Fibroblast of lung (primary cell): ENCODE data around the gene GLB1L3. TPM values are rescaled to one million over a fixed set of nuclear protein-coding genes. Genes with fewer than 3 reads are reported as not detected.

Experiments
- DNase-seq, 2 donors: peaks; one replicate each; pipeline versions ENCODE4 v3.0.0 to v3.0.0-alpha.2; 2010; ENCODE audit warnings: low read depth in 2 of 2
- H2AFZ ChIP-seq: 2 replicates; pipeline ENCODE4 v1.5.1; 2012; ENCODE audit warnings: low read length, control low read depth, inconsistent platforms
- H3K27ac ChIP-seq: 2 replicates; pipeline ENCODE4 v1.5.1; 2011; ENCODE audit warnings: low read length, control low read depth; ENCODE audit not compliant: insufficient read depth
- H3K27me3 ChIP-seq: 2 replicates; pipeline ENCODE4 v1.5.1; 2011; ENCODE audit warnings: mild to moderate bottlenecking, low read length; ENCODE audit not compliant: control insufficient read depth, insufficient read depth
- H3K36me3 ChIP-seq: 2 replicates; pipeline ENCODE4 v1.5.1; 2011; ENCODE audit warnings: low read length; ENCODE audit not compliant: control insufficient read depth, insufficient read depth
- H3K4me1 ChIP-seq: 2 replicates; pipeline ENCODE4 v1.5.1; 2011; ENCODE audit warnings: low read length; ENCODE audit not compliant: control insufficient read depth, insufficient read depth; ENCODE audit errors: extremely low read depth
- H3K4me2 ChIP-seq: 2 replicates; pipeline ENCODE4 v1.5.1; 2011; ENCODE audit warnings: low read length, control low read depth; ENCODE audit not compliant: insufficient read depth; ENCODE audit errors: extremely low read depth
- H3K4me3 ChIP-seq, 4 experiments: fragments of 200-600 bp in 1 of 4; sonication (generic) in 1 of 4; replicated peaks in 1 of 4; 2 replicates each; pipeline ENCODE4 v1.5.1; 2011 to 2016; ENCODE audit warnings: low read length in 4 of 4, low read depth in 3 of 4, mild to moderate bottlenecking in 3 of 4, control low read depth in 2 of 4, inconsistent platforms in 1 of 4, mixed read lengths in 1 of 4; ENCODE audit not compliant: insufficient read depth in 1 of 4; ENCODE audit errors: control extremely low read depth in 1 of 4
- H3K79me2 ChIP-seq: 2 replicates; pipeline ENCODE4 v1.5.1; 2012; ENCODE audit warnings: mild to moderate bottlenecking, low read length, inconsistent platforms; ENCODE audit not compliant: control insufficient read depth, insufficient read depth
- H3K9ac ChIP-seq: 2 replicates; pipeline ENCODE4 v1.5.1; 2011; ENCODE audit warnings: mild to moderate bottlenecking, low read length, control low read depth; ENCODE audit not compliant: insufficient read depth
- H3K9me3 ChIP-seq: 2 replicates; pipeline ENCODE4 v1.5.1; 2012; ENCODE audit warnings: low read depth, low read length; ENCODE audit not compliant: control insufficient read depth, insufficient read depth
- H4K20me1 ChIP-seq: 2 replicates; pipeline ENCODE4 v1.5.1; 2011; ENCODE audit warnings: low read length; ENCODE audit not compliant: control insufficient read depth, insufficient read depth; ENCODE audit errors: extremely low read depth
- EZH2 ChIP-seq: IDR thresholded peaks from 2 replicates; pipeline ENCODE4 v1.5.1; 2012; ENCODE audit warnings: low read length, control low read depth, mild to moderate bottlenecking; ENCODE audit errors: missing control alignments
- polyA plus RNA-seq, 2 donors: library from polyadenylated mRNA; depleted of rRNA in 1 of 2; stranded (reverse) in 1 of 2; unstranded in 1 of 2; fragments of >200 nt; gene quantifications; 2 replicates each; pipeline ENCODE4 v1.2.1, GENCODE V29; 2011 to 2012; ENCODE audit warnings: missing spikeins in 1 of 2
- total RNA-seq: library from RNA; depleted of rRNA; stranded (reverse); fragments of >200 nt; gene quantifications from 2 replicates; pipeline ENCODE4 v1.2.1, GENCODE V29; 2014
- TF ChIP-seq, protein P1 (sequence below), 2 donors: IDR thresholded peaks in 1 of 2; conservative IDR thresholded peaks in 1 of 2; 1 replicate in 1 of 2; 2 replicates in 1 of 2; pipeline ENCODE4 v1.5.1; 2011 to 2012; ENCODE audit warnings: low read length in 2 of 2, control low read depth in 1 of 2, inconsistent platforms in 1 of 2, low read depth in 1 of 2, mild to moderate bottlenecking in 1 of 2

GLB1L3 gene
- total and polyA plus RNA-seq, 2 donors (not counting 1 experiment from before 2014, with no cell fraction given): not detected

DNA sequence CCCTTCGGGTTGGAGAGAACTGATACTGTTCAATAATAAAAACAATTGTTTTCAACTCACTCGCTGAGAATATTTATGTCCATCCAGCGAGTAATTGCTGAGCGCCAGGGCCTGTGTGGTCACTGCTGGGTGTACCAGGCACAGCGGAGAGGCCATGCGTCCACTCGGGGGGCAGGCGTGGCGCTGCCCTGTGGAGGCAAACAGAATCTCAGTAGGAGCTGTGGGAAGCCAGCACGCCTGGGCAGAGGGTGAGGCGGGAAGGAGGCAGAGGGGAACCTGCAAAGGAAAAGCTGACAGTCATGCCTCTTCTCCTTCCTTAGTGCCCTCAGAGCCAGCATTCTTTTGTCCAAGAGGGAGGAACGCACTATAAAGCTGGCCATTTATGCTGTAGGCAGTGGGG is 11.4 kb downstream of the GLB1L3 start:
- H4K20me1 ChIP-seq: no peaks in the 10 kb centered on the region
- H3K27ac ChIP-seq: no peak overlapping the region
- no peak overlapping the region for H3K4me3 ChIP-seq
- TF ChIP-seq, protein P1, sequence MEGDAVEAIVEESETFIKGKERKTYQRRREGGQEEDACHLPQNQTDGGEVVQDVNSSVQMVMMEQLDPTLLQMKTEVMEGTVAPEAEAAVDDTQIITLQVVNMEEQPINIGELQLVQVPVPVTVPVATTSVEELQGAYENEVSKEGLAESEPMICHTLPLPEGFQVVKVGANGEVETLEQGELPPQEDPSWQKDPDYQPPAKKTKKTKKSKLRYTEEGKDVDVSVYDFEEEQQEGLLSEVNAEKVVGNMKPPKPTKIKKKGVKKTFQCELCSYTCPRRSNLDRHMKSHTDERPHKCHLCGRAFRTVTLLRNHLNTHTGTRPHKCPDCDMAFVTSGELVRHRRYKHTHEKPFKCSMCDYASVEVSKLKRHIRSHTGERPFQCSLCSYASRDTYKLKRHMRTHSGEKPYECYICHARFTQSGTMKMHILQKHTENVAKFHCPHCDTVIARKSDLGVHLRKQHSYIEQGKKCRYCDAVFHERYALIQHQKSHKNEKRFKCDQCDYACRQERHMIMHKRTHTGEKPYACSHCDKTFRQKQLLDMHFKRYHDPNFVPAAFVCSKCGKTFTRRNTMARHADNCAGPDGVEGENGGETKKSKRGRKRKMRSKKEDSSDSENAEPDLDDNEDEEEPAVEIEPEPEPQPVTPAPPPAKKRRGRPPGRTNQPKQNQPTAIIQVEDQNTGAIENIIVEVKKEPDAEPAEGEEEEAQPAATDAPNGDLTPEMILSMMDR (conservative IDR thresholded peaks at IDR 0.05 in 1 of 2, IDR thresholded peaks at IDR 0.05 in 1 of 2; ENCODE audit: low read depth in 1 of 2, low read length in 2 of 2): no peak
- TF ChIP-seq EZH2: no peak
- no peak for DNase-seq
- no peaks in the 10 kb centered on the region for H3K4me1 ChIP-seq
- H3K27me3 ChIP-seq: no peaks in the 10 kb centered on the region
- H3K79me2 ChIP-seq: no peaks in the 10 kb centered on the region
- H3K9ac ChIP-seq: no peak overlapping the region
- H2AFZ ChIP-seq: no peak overlapping the region
- no peaks in the 10 kb centered on the region for H3K36me3 ChIP-seq
- H3K4me2 ChIP-seq: no peak overlapping the region
- H3K9me3 ChIP-seq: no peaks in the 10 kb centered on the region

DNA sequence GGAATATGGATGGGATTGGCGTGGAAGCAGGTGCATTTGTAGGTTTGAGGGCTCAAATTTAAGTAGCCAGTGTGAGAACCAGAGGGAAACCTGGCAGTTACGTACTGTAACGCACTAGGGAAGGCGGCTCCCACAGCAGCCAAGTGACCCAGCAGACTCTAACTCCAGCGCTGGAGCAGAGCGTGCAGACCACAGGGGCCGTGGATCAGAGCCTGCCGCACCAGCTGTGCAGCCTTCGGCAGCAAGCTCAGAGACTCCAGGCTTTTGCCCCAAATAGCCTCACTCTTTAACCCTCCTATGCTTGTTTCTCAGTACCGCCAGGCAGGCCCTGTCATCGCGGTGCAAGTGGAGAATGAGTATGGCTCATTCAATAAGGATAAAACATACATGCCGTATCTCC is 12.3 kb downstream of the GLB1L3 start:
- Histone ChIP-seq H3K9ac (no peak overlapping the region), H4K20me1 (no peaks in the 10 kb centered on the region), H3K4me3 (no peak overlapping the region), H3K79me2 (no peaks in the 10 kb centered on the region), H3K4me1 (no peaks in the 10 kb centered on the region), H3K27ac (no peak overlapping the region), H3K4me2 (no peak overlapping the region), H3K27me3 (no peaks in the 10 kb centered on the region), H2AFZ (no peak overlapping the region), H3K36me3 (no peaks in the 10 kb centered on the region), H3K9me3 (no peaks in the 10 kb centered on the region)
- DNase-seq: no peak
- TF ChIP-seq, protein P1 (conservative IDR thresholded peaks at IDR 0.05 in 1 of 2, IDR thresholded peaks at IDR 0.05 in 1 of 2; ENCODE audit: low read depth in 1 of 2, low read length in 2 of 2): no peak
- no peak for TF ChIP-seq EZH2

DNA sequence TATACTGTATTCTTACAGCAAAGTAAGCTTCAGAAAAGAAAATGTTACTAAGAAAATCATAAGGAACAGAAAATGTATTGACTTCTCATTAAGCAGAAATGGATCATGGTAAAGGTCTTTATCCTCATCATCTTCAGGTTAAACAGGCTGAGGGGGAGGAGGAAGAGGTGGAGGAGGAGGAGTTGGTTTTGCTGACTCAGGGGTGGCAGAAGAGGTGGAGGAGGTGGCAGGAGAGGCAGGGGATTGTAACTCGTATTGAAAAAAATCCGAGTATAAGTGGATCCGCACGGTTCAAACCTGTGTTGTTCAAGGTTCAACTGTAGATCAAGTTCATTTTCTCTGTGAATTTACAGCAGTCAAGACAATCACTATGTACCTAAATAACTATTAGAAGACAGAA is 13.0 kb downstream of the GLB1L3 start:
- Histone ChIP-seq H2AFZ (no peak overlapping the region), H3K27ac (no peak overlapping the region), H3K79me2 (no peaks in the 10 kb centered on the region), H4K20me1 (no peaks in the 10 kb centered on the region), H3K27me3 (no peaks in the 10 kb centered on the region), H3K4me2 (no peak overlapping the region), H3K4me3 (no peak overlapping the region), H3K36me3 (no peaks in the 10 kb centered on the region), H3K4me1 (no peaks in the 10 kb centered on the region), H3K9ac (no peak overlapping the region), H3K9me3 (no peaks in the 10 kb centered on the region)
- DNase-seq: no peak
- no peak for TF ChIP-seq EZH2
- TF ChIP-seq, protein P1 (conservative IDR thresholded peaks at IDR 0.05 in 1 of 2, IDR thresholded peaks at IDR 0.05 in 1 of 2; ENCODE audit: low read depth in 1 of 2, low read length in 2 of 2): no peak
